Psoas muscle (tissue), 7 donors: Measurements from ENCODE around the gene OR52J3. TPM values are rescaled to one million over a fixed set of nuclear protein-coding genes. Genes with fewer than 3 reads are reported as not detected.

Experiments used
- polyA plus RNA-seq, 3 donors: library from polyadenylated mRNA; stranded (reverse); fragments of 200-250 nt; gene quantifications; one replicate each; pipeline ENCODE4 v1.2.3, GENCODE V29; 2013
- total RNA-seq, 4 donors: library from RNA; stranded (reverse); fragmentation: NEBNext Ultra II Directional in 2 of 4; extraction: Animal tissue kit (Norgen Biotek cat#: 25700) in 2 of 4; gene quantifications; one replicate each; pipeline versions ENCODE4 v1.2.1 to v1.2.4, GENCODE V29; 2021 to 2023
- donor health status: healthy with polysubstance abuse.
- donor health status: DM: no; HTN: no; CAD: no; lungs with moderate emphysema.
- donor health status: Bipolar disorder and iron deficiency.
- donor health status: healthy.
- donor health status: DM: no; HTN: no; CAD: no.
- donor health status: DM: no; HTN: no; CAD: no.
- donor health status: DM: yes; HTN: yes; CAD: no.

OR52J3 gene
- total and polyA plus RNA-seq, 7 donors = not detected

Other genes with a start within 250 kb of the OR52J3 start
- gene OR52R1, start 242.1 kb upstream of the OR52J3 start, total RNA-seq = not detected
- not detected for gene OR52R1, start 242.1 kb upstream of the OR52J3 start, polyA plus RNA-seq
- not detected for gene OR51F2, start 225.2 kb upstream of the OR52J3 start, total RNA-seq
- not detected for gene OR51F2, start 225.2 kb upstream of the OR52J3 start, polyA plus RNA-seq
- gene OR51S1, start 197.3 kb upstream of the OR52J3 start, total RNA-seq = not detected
- not detected for gene OR51S1, start 197.3 kb upstream of the OR52J3 start, polyA plus RNA-seq
- gene OR51T1, start 164.6 kb upstream of the OR52J3 start, total RNA-seq = not detected
- gene OR51T1, start 164.6 kb upstream of the OR52J3 start, polyA plus RNA-seq = not detected
- gene OR51A7, start 142.7 kb upstream of the OR52J3 start, total RNA-seq = not detected
- gene OR51A7, start 142.7 kb upstream of the OR52J3 start, polyA plus RNA-seq = not detected
- gene OR51G2, start 127.2 kb upstream of the OR52J3 start, total RNA-seq = not detected
- gene OR51G2, start 127.2 kb upstream of the OR52J3 start, polyA plus RNA-seq = not detected
- gene OR51G1, start 122.2 kb upstream of the OR52J3 start, total RNA-seq = not detected
- not detected for gene OR51G1, start 122.2 kb upstream of the OR52J3 start, polyA plus RNA-seq
- gene OR51A4, start 98.9 kb upstream of the OR52J3 start, total RNA-seq = not detected
- not detected for gene OR51A4, start 98.9 kb upstream of the OR52J3 start, polyA plus RNA-seq
- not detected for gene OR51A2, start 90.8 kb upstream of the OR52J3 start, total RNA-seq
- not detected for gene OR51A2, start 90.8 kb upstream of the OR52J3 start, polyA plus RNA-seq
- not detected for gene OR51L1, start 51.7 kb upstream of the OR52J3 start, total RNA-seq
- not detected for gene OR51L1, start 51.7 kb upstream of the OR52J3 start, polyA plus RNA-seq
- gene OR52E2, start 13.1 kb downstream of the OR52J3 start, total RNA-seq = not detected
- gene OR52E2, start 13.1 kb downstream of the OR52J3 start, polyA plus RNA-seq = not detected
- gene OR52E1, start 23.0 kb downstream of the OR52J3 start, total RNA-seq = not detected
- not detected for gene OR52E1, start 23.0 kb downstream of the OR52J3 start, polyA plus RNA-seq
- not detected for gene OR52A5, start 91.8 kb downstream of the OR52J3 start, total RNA-seq
- gene OR52A5, start 91.8 kb downstream of the OR52J3 start, polyA plus RNA-seq = not detected
- gene OR52A1, start 108.2 kb downstream of the OR52J3 start, total RNA-seq = not detected
- not detected for gene OR52A1, start 108.2 kb downstream of the OR52J3 start, polyA plus RNA-seq
- gene OR51V1, start 154.2 kb downstream of the OR52J3 start, total RNA-seq = not detected
- gene OR51V1, start 154.2 kb downstream of the OR52J3 start, polyA plus RNA-seq = not detected
- gene HBB, start 180.5 kb downstream of the OR52J3 start, total RNA-seq = 1,000 to 10,000 TPM in 1 of 4 donors, 100 to 1,000 TPM in 1, 10 to 100 TPM in 2; 22.9 to 2,413 (median 247) TPM
- 10 to 100 TPM in 2 of 3 donors, 1 to 10 TPM in 1; 7.8 to 16.1 (median 11.3) TPM for gene HBB, start 180.5 kb downstream of the OR52J3 start, polyA plus RNA-seq
- gene HBD, start 188.0 kb downstream of the OR52J3 start, total RNA-seq = 1 to 10 TPM in 2 of 4 donors, not detected in 2; 1.6 to 6.2 TPM
- gene HBD, start 188.0 kb downstream of the OR52J3 start, polyA plus RNA-seq = under 1 TPM in 1 of 3 donors, not detected in 2; 0.17 TPM
- 1 to 10 TPM in 1 of 4 donors, not detected in 3; 1.3 TPM for gene HBG1, start 203.3 kb downstream of the OR52J3 start, total RNA-seq
- not detected for gene HBG1, start 203.3 kb downstream of the OR52J3 start, polyA plus RNA-seq
- gene HBG2, start 208.3 kb downstream of the OR52J3 start, total RNA-seq = 1 to 10 TPM in 1 of 4 donors, not detected in 3; 1.0 TPM
- not detected for gene HBG2, start 208.3 kb downstream of the OR52J3 start, polyA plus RNA-seq
- not detected for gene HBE1, start 223.4 kb downstream of the OR52J3 start, total RNA-seq
- gene HBE1, start 223.4 kb downstream of the OR52J3 start, polyA plus RNA-seq = not detected